Left renal cortex interstitium (tissue), 4 donors: ENCODE results near the gene TBC1D2B. TPM values are rescaled to one million over a fixed set of nuclear protein-coding genes. Genes with fewer than 3 reads are reported as not detected.
A peak's percentile ranks its signal among the peaks of the same experiment; 100 is the strongest.

ENCODE experiments used
- DNase-seq, 4 donors: peaks; one replicate each; pipeline ENCODE4 v3.0.0-alpha.2; 2013; ENCODE audit warnings: low read depth in 4 of 4, low spot score in 2 of 4, missing footprints in 1 of 4
- polyA plus RNA-seq, 4 donors: library from polyadenylated mRNA; unstranded; fragments of 120-200 nt; gene quantifications; one replicate each; pipeline ENCODE4 v1.2.1, GENCODE V29; 2013; ENCODE audit not compliant: insufficient read length in 4 of 4

The TBC1D2B gene
- polyA plus RNA-seq, 4 donors = 29.7 to 32.1 (median 31.4) TPM

- DNase-seq = no peak
Observed at GRCh38 chr15:78098131-78098755, 20.7 kb upstream of the TBC1D2B start.

DNA sequence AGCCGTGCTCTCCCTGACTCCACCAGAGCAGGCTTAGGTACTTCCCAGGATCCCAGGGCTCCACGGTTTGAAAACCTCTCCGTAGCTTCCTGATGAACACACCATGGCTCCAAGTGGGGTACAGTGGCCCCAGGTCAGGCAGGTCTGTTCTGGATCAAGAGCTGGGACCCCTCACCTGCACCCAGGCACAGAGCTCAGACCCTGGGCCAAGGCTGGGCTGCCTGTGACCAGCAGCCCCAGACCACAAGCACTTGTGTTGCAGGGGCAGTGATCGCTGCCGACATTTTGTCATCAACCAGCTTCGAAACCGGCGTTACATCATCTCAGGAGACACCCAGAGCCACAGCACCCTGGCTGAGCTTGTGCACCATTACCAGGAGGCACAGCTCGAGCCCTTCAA lies 20.2 kb upstream of the TBC1D2B start:
- no peak for DNase-seq

DNA sequence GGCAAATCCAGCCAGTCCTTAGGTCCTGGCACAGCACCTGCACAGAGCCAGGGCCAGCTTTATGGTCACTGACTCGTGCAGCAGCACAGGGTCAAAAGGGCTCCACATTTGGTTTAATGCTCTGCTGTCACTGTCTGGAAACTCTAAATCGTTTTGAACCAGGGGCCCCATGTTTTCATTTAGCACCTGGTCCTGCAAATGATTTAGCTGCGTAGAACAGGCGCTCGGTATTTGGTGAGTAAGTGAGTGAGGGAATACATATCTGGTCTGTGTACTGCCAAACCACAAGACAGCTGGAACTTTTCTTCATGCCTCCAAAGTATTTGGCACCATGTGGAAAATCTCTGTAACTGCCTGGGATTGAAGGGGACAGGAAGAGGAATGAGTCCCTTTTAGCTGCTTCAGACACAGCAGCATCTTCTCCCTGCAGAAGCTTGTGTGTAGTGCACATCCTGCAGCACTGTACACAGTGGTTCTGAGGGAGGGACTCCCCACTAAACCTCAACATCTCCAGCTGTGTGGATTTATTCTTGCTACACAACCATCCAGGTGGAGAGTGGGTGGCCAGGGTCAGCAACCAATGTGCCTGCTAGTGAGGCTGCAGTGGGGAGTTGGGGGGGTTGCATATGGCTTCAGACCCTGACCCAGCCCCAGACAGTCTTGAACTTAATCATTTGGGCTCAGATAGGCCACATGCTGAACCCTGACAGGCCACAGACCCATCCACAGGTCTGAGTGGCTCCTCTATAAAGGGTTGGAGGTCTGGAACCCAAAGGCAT lies 15.9 kb upstream of the TBC1D2B start:
- DNase-seq = peak in 2 of 4 donors; percentile 53 to 71

- DNase-seq = no peak
Observed at GRCh38 chr15:78092261-78093041, 14.9 kb upstream of the TBC1D2B start, which contains the start of gene SH2D7. SH2D7 (plus strand) TSS chr15:78092561; CDS start chr15:78092585, 24 bp downstream.

- no peak for DNase-seq
Observed at GRCh38 chr15:78090422-78091063, 13.0 kb upstream of the TBC1D2B start.

DNA sequence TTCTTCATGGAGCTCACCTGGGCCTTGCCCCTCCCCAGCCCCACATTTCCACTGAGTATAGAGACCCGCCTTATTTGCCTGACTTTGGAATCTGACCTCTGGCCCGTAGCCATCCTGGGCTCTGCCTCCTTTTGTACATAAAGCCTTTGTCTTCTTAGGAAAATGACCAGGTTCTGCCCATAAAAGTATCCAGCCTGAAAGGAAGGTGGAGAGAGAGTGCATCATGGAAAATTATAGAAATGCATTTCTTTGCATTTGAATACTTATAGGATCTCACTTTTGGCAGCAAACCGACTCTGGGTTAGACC lies 11.2 kb upstream of the TBC1D2B start:
- DNase-seq = no peak

GRCh38 chr15:78087951-78088772 lies 10.7 kb upstream of the TBC1D2B start:
- DNase-seq = no peak

DNA sequence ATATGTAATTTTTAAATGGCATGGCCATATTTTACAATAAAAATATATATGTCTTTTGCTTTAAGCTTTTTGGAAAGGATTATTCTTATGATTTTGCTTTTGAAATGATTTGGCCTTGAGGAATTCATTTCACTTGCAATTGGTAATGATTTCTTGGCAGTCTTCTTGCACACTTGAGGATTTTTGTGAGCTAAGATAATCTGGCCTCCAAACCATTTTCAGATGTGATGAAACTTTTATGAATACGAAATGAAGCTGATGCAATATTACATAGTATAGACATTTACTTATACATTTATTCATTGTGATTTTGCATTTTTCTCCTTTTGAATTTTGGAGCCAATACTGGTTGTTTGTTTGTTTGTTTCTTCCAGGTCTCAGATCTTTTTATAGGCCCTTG lies 8.4 kb upstream of the TBC1D2B start:
- no peak for DNase-seq

GRCh38 chr15:78084449-78084750 lies 6.9 kb upstream of the TBC1D2B start:
- DNase-seq = no peak

DNA sequence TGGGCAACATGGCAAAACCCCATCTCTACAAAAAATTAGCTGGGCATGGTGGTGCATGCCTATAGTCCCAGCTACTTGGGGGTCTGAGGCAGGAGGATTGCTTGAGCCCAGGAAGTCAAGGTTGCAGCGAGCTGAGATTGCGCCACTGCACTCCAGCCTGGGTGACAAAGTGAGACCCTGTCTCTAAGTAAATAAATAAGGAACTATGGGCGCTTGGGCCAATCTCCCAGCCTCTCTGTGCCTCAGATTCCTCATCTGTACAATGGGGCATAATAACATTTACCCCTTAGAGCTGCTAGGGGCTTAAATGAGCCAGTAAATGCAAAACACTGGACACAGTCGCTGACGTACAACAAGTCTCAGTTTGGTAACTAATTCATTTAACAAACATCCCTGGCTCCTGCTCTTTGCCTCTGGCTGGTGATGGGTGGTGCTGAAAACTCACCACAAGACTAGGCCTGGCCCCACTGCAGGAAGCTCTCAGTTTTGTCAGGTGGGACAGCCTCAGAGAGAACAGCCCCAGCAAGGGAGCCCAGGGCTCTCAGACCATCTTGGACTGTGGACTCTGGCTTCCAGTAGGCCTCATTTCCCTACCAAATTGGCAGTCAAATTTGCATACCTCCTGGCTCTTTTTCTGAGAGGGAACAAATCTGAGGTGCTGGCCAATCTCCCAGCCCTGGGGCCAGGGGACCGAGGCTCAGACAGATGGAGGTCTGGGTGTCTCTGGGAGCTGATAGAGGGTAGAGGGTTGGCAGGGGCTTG lies 6.4 kb upstream of the TBC1D2B start:
- DNase-seq = no peak

- no peak for DNase-seq
Observed at GRCh38 chr15:78083186-78083585, 5.7 kb upstream of the TBC1D2B start.

DNA sequence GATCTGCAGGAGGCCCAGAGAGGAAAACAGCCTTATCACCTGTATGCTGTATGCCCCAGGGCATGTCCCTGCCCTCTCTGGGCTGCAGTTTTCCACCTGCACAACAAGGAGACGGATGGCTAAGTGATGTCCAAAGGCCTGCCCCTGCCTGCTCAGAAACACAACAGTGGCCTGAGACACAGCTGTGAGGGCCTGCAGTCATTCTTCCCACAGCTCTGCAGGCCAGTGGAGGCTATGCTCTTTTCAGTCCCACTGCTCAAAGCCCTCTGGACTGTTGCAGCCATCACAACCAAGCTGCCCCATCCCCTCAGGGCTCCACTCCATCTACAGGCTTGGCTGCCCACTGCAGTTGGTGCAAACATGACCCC lies 5.2 kb upstream of the TBC1D2B start:
- DNase-seq = no peak

DNA sequence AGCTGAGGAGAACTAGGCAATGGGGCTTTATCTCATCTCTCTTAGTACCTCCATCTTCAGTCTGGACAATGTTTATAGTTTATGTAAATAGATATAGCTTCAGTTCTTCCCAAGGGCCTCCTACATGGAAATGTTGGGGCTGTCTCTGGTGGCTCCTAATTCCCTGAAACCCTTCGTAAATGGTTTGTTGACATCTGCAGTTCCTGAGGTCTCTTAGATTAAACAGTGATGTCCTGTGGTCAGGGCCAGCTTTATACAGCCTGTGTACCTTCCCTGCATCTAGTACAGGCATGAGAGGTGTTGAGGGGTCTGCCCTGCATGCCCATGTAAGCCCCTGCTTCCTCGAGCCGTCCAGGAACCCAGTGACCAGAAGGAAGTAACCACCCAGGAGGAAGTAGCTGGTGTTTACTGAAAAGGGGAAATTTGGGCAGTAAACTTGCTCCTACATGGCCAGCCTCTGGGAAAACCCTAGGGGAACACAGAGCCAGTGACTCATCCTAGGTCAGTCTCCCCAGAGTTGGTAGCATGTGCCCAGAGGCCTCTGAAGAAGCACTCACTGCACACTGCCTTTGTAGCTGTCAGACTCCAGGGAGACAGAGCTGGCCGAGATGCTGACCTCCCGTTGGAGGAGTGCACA lies 4.7 kb upstream of the TBC1D2B start:
- DNase-seq = no peak

- DNase-seq = no peak
Observed at GRCh38 chr15:78080088-78080460, 2.6 kb upstream of the TBC1D2B start.

DNA sequence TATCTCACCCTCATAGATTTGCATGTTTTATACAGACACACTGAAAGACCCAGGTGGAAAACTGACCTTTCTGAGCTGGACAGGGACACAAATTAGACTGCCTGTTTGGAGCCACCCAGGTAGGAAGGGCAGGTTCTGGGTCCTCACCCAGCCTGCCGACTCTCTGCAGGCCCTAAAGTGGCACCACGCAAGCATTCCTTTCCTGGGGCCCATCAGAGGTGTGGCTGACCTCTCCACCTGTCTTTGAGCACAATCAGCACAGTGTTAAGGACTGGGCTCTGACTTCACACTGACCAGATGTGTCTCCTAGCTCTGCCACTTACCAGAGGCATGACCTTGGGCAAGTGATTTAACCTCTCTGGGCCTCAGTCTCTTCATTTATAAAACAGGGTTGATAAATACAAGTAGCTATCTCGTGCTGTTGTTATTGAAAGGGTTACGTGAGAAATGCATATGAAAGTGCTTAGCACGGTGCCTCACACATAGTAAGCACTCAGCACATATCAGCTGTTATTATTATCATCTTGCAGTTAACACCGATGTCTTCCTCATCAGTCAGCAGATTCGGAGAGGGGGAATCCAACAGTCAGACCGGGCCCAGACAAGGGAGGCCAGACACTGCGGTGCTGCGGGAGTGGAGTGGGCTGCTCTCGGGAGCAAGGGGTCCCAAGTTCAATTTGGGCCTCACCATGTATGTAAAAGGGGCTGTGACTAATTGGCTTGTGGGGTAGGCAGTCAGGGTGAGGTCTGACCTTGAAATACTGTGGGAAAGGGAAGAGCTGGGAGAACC lies 2.0 kb upstream of the TBC1D2B start:
- no peak for DNase-seq

DNA sequence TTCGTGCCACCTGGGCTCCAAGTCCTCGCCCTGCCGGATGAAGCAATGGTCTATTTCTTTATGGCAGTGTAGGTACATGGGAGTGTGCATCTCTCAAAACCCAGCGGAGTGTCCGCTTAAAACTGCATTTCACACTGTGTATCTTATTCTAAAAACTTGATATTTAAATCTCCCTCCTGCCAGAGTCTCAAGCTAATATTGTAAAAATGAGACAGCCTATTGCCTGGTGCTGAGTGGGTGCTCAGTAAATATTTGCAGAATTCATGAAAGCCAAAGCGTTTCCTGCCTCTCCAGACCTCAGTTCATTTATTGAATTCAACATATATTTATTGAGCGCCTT lies 330 bp upstream of the TBC1D2B start:
- no peak for DNase-seq

DNA sequence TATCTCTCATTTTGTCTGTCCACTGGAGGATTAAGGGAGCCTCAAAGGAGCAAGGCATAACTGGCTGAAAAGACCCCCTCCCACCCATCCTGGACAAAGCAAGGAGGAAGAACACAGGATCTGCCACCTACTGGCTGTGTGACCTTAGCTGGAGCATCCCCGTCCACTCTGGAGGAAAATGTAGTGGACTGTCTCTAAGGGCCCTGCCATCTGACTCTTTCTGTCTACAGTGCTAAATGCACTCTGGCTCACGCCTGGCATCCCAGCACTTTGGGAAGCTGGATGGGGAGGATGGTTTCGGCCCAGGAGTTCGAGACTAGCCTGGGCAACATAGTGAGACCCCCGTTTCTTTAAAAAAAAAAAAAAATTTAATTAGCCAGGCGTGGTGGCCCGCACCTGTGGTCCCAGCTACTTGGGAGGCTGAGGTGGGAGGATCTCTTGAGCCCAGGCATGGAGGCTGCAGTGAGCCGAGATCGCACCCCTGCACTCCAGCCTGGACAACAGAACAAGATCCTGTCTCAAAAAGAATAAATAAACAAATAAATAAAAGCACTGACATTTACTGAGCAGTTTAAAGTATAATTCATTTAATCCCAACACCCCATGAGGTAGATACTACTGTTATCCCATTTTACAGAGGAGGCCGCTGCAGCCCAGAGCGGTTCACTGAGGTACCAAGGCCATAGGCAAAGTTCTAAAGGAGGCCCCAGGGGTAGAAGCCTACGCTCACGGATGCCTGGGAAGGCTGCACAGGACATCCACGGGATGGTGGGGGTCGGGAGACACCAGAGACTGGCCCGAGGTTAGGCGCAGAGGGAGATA lies 1.1 kb downstream of the TBC1D2B start:
- no peak for DNase-seq
